ENCODE data around the gene SYNE1.
A peak's percentile ranks its signal among the peaks of the same experiment; 100 is the strongest.

Gene SYNE1

DNA sequence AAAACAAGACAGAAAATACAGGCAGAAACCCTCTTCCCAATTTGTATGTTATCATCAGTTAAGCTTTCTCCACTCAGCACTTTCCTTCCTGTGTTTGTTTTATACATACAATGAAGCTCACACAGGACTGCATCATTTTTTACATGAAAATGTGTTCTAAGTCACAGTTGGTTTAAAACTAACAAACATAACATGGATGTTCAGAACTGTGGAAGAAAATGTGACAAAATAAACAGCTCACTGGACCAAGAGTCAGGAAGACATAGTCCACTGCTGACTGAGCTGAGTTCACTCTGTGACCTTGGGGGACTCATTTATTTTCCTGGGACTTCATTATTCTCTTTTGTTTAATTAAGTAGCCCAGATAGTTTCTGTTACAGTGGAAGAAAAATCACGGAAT, 331.5 kb downstream of the SYNE1 start:
- no peak overlapping the region for H3K4me3 ChIP-seq (ENCODE audit: low read depth, low read length)
- in situ Hi-C loops (cut with HindIII; ENCODE audit: low sequenced_read_pairs) = no loop called here
- no peak for DNase-seq (ENCODE audit: low read depth)
- TF ChIP-seq, protein P1, sequence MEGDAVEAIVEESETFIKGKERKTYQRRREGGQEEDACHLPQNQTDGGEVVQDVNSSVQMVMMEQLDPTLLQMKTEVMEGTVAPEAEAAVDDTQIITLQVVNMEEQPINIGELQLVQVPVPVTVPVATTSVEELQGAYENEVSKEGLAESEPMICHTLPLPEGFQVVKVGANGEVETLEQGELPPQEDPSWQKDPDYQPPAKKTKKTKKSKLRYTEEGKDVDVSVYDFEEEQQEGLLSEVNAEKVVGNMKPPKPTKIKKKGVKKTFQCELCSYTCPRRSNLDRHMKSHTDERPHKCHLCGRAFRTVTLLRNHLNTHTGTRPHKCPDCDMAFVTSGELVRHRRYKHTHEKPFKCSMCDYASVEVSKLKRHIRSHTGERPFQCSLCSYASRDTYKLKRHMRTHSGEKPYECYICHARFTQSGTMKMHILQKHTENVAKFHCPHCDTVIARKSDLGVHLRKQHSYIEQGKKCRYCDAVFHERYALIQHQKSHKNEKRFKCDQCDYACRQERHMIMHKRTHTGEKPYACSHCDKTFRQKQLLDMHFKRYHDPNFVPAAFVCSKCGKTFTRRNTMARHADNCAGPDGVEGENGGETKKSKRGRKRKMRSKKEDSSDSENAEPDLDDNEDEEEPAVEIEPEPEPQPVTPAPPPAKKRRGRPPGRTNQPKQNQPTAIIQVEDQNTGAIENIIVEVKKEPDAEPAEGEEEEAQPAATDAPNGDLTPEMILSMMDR (IDR thresholded peaks at IDR 0.05; ENCODE audit: low read depth, low read length, missing control alignments) = no peak

DNA sequence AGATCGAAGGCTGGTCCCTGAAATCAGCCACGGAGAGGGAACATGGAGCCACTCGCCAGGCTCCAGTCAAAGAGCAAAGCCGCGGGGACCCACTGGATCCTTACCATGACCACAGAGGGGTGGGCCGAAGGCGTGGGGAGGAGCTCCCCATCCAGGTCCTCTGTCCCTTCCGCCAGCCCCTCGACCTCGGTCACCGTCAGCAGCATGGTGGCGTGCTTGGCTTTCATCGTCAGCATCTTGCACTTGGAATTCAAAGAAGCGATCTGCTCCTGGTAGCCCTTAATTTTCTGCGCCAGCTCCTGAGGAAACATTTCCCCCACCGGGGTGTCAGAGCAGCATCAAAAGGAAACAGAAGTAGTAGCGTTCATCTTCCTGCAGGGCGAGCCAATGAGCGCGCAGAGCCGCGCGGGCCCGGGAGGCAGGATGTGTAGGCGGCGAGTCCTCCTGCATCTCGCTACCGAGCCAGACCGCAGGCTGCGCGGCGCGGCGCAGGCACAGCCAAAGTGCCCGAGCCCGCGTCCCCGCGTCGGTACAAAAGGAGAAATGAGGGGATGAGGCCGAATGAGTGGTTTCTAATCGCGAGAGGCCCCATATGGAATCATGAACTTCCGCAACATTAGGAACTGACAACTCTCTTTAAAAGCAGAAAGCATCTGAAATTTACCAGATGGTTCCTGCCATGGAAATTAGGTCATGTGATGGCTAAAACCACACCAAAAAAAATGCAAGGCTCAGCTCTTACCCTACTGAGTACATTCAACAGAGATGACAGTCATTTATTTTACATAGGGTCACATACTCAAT, 335.2 kb downstream of the SYNE1 start:
- TF ChIP-seq, protein P1 (IDR thresholded peaks at IDR 0.05; ENCODE audit: low read depth, low read length, missing control alignments) = peak; percentile 65
- peak overlapping the region; percentile 80 for H3K4me3 ChIP-seq (ENCODE audit: low read depth, low read length)
- in situ Hi-C loops (cut with HindIII; ENCODE audit: low sequenced_read_pairs) = no loop called here
- peak; percentile 74 for DNase-seq (ENCODE audit: low read depth)

DNA sequence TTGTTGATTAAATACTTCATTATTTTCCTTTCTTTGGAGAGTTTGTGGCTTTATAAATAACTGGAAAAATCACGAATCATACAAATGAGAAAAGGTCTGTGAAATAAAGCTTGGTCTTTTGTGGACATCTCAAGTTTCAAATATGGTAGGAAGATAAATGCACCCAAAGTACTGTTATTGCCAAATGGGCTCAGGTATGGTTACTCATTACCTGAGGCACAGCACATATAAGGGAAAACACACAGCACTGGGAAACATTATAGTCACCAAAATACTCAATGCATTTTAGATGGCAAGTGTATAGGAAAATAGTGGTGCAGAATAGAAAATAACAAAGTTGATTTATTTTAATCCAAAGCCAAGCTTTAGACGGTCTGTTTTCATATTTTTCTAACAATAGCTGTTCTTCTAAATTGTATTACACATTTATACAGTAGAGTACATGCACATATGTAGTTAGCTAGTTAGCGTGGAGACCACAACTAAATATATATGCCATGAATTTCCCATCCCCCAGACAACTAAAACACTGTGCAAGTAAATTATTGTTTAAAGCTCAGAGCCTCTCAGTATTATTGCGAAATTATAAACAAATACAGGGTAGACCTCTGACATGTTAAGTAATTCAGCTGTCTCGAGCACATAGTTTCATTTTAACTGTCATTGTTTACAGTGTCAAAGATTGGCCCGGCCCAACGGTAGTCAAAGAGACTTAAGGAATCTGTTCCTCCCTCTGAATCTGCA, 336.0 kb downstream of the SYNE1 start:
- no peak for DNase-seq (ENCODE audit: low read depth)
- in situ Hi-C loops (cut with HindIII; ENCODE audit: low sequenced_read_pairs) = no loop called here
- H3K4me3 ChIP-seq (ENCODE audit: low read depth, low read length) = peak overlapping the region; percentile 80
- TF ChIP-seq, protein P1 (IDR thresholded peaks at IDR 0.05; ENCODE audit: low read depth, low read length, missing control alignments) = no peak

GRCh38 chr6:152300517-152300916, 336.6 kb downstream of the SYNE1 start:
- TF ChIP-seq, protein P1 (IDR thresholded peaks at IDR 0.05; ENCODE audit: low read depth, low read length, missing control alignments) = no peak
- H3K4me3 ChIP-seq (ENCODE audit: low read depth, low read length) = peak overlapping the region; percentile 80
- in situ Hi-C loops (cut with HindIII; ENCODE audit: low sequenced_read_pairs) = no loop called here
- no peak for DNase-seq (ENCODE audit: low read depth)

DNA sequence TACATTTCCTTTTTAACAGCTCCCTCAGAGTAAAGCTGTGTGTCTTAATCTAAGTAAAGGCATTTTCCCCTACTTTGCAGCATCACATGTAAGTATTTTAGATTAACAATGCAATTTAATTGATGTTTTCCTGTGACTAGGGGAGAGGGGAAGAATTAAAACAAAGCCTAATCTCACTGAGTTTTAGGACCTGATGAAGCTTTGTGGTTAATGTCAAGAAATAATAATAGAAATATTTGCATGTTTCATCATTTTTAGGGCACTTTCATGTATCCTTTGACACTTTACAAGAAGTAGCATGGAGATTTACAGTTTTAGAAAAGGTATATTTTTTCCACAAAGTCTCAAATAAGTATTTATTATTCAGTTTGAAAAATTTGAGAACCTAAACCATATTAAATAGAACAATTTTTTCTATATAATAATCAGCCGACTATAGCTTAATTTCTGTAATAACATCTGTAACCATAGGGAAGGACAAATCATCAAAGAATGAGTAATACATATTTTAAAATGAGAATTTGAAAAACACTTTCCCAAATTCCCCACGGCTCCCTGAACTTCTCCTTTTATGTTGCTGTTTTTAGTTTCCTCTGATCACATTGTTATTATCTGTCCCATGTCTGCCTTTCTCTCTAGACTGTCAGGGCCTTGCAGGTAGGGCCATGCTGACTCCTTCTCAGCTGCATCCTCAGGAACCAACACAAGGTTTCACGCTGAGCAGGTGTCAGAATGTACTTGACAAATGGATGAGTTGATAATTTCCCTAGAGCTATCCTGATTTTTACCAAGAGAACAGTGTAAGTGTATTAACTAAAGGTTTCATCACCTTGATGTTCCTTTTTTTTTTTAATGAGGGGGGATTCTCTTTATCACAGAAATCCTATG, 338.1 kb downstream of the SYNE1 start:
- in situ Hi-C loops (cut with HindIII; ENCODE audit: low sequenced_read_pairs) = no loop called here
- no peak for DNase-seq (ENCODE audit: low read depth)

More for the DNA sequence above, 338.1 kb downstream of the SYNE1 start:
- H3K4me3 ChIP-seq (ENCODE audit: low read depth, low read length) = no peak overlapping the region
- TF ChIP-seq, protein P1 (IDR thresholded peaks at IDR 0.05; ENCODE audit: low read depth, low read length, missing control alignments) = no peak
